ENCODE data around the gene NQO2. TPM values are rescaled to one million over a fixed set of nuclear protein-coding genes. Genes with fewer than 3 reads are reported as not detected.
"Not testable (repeated sequence)": the region's sequence is repeated elsewhere in the genome, so short reads cannot be mapped to it uniquely, and the experiment has no call there.

The NQO2 gene
- total RNA-seq, 1 donor from 2014 or later: 22.1 TPM

DNA sequence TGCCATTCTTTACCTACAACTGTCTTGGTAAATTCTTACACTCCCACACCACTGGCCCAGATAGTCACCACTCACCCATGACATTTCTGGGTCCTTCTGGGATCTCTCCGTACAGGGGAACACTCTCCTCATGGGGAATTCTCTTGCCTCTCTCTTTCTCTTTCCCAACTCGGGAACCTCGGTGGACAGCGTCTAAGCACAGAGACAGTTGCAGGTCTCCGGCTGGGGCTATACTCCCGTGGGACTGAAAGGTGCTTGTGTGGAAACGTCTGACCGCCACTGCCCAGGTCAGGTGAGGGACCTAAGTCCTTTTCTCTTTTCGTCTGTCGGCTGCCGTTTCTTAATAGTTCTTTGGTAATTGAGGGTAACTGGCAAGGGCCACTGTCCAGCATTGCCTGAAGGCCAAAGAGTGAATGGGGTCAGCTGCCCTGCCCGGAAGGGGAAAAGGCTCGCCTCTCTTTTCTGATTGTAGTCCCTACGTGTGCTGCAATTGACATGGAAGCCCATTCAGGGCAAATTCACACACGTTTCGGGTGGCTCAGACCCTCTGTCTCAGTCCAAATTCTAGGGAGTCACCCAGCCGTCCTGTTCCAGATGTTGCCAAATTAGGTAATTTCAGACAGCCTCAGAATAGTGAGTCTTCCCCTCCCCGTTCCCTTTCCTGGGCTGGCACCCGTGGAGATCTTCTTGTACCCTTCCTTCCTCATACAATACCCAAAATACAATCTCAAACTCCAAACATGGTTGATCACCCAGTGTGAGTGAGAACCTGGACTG, 37.4 kb downstream of the NQO2 start:
- DNase-seq (ENCODE audit: extremely low read depth, low read depth, low spot score): no peak

DNA sequence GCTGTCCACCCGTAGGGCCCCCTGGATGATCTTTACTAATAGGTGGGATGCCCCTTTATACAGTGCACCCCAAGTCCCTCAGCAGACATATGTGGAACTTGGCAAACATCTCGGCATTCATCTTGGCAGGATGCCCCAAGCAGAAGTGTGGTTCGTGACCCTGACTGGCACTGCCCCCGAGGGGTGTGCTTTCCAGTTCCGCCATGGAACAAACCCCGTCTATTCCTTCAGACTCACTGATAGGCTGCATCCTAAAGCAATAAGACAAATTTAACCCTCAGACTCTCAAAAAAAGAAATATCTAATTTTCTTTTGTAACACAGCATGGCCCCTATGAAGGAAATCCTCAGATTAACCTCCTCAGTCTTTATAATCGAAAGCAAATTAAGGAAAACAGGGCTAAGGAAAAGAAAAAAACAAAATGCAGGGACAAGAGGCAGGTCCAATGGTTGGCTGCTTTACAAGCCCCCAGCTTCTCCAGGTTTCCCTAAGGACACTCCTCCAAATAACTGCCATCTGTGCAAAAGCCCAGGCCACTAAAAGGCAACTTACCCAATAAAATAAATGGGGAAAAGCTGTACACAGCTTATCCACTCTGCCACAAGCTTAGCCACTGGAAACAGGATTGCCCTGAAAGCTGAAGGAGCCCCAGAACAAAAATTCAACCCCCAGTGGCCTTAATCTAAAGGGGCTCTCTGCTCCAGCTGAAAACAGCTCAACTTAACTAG, 38.1 kb downstream of the NQO2 start:
- no peak for DNase-seq (ENCODE audit: extremely low read depth, low read depth, low spot score)

DNA sequence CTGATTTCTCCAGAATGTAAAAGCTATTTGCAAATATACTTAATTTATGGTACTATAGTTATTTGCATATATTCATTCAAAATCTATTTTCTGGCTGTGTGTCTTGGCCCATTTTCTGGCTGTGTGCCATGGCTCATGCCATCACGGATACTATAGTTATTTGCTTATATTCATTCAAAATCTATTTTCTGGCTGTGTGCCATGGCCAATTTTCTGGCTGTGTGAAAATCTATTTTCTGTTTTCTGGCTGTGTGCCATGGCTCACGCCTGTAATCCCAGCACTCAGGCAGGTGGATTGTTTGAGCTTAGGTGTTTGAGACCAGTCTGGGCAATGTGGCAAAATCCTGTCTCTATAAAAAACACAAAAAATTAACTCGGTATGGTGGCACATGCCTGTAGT, 39.7 kb downstream of the NQO2 start:
- no peak for DNase-seq (ENCODE audit: extremely low read depth, low read depth, low spot score)

- DNase-seq (ENCODE audit: extremely low read depth, low read depth, low spot score): no peak
These were observed 41.5 kb downstream of the NQO2 start for GRCh38 chr6:3041147-3041546.

GRCh38 chr6:3041606-3042005, 41.9 kb downstream of the NQO2 start:
- no peak for DNase-seq (ENCODE audit: extremely low read depth, low read depth, low spot score)

GRCh38 chr6:3045369-3045768, 45.7 kb downstream of the NQO2 start:
- DNase-seq (ENCODE audit: extremely low read depth, low read depth, low spot score): no peak

DNA sequence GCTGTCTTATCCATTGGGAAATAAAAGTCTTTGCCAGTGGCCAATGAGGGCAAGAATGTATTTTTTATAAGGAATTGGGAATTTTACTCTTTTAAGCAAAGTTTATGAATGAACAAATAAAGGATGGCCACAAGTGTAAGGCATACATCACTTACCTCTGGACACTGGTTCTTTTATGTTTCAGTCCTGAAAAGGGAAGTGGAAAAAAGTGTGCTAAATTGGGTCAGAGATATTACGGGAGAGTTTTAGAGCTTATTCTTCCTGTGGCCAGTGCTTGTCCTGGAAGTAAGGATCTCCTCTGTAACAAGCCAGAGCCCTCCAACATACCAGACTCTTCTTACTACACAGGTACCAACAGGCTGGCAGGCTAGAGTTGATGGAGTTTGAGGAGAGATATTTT, 46.1 kb downstream of the NQO2 start:
- DNase-seq (ENCODE audit: extremely low read depth, low read depth, low spot score): no peak

- DNase-seq (ENCODE audit: extremely low read depth, low read depth, low spot score): no peak
These were observed 46.6 kb downstream of the NQO2 start for GRCh38 chr6:3046295-3046694.

GRCh38 chr6:3048009-3048408, 48.3 kb downstream of the NQO2 start:
- DNase-seq (ENCODE audit: extremely low read depth, low read depth, low spot score): not testable (repeated sequence)

- no peak for DNase-seq (ENCODE audit: extremely low read depth, low read depth, low spot score)
These were observed 53.0 kb downstream of the NQO2 start for GRCh38 chr6:3052481-3053230.

DNA sequence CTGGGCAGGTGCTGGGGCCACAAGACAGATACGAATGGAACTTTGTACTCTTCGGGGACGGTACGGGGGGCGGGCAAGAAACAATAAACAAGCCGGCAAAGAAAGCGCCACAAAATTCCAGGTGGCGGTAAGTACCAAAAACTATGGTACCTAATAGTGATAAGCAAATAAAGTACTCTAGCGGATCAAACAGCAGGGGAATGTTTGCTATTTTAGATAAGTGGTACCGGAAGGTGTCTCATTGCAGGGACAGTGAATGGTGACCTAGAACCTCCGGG, 53.5 kb downstream of the NQO2 start:
- no peak for DNase-seq (ENCODE audit: extremely low read depth, low read depth, low spot score)

DNA sequence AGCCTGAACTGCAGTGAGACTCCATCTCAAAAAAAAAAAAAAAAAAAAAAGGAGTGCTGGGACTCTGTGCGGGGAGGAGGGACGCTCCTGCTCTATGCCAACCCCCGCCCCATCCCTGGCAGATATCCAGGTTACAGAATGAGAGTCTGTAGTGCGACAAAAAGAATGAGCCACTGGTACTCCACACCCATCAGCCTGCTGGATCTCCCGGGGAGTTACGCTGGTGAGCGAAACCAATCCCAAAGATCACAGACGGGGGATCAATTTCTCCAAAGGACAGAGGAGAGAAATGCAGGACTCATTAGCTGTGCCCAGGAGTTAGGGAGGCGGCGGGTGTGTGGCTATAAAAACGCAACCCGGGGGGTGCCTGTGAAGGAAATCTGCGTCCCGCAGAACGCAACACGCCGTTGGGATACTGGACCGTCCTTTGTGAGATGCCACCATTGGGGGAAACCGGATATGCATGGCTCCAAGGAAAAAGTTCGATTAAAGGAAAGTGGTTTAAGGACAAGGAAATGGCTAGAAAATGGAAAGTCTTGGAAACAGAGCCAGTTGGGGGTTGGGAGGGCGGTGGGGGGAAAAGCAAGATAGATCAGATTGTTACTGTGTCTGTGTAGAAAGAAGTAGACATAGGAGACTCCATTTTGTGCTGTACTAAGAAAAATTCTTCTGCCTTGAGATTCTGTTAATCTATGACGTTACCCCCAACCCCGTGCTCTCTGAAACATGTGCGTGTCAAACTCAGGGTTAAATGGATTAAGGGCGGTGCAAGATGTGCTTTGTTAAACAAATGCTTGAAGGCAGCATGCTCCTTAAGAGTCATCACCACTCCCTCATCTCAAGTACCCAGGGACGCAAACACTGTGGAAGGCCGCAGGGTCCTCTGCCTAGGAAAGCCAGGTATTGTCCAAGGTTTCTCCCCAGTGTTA, 54.8 kb downstream of the NQO2 start:
- not testable (repeated sequence) for DNase-seq (ENCODE audit: extremely low read depth, low read depth, low spot score)

GRCh38 chr6:3055158-3055499, 55.4 kb downstream of the NQO2 start:
- DNase-seq (ENCODE audit: extremely low read depth, low read depth, low spot score): not testable (repeated sequence)

DNA sequence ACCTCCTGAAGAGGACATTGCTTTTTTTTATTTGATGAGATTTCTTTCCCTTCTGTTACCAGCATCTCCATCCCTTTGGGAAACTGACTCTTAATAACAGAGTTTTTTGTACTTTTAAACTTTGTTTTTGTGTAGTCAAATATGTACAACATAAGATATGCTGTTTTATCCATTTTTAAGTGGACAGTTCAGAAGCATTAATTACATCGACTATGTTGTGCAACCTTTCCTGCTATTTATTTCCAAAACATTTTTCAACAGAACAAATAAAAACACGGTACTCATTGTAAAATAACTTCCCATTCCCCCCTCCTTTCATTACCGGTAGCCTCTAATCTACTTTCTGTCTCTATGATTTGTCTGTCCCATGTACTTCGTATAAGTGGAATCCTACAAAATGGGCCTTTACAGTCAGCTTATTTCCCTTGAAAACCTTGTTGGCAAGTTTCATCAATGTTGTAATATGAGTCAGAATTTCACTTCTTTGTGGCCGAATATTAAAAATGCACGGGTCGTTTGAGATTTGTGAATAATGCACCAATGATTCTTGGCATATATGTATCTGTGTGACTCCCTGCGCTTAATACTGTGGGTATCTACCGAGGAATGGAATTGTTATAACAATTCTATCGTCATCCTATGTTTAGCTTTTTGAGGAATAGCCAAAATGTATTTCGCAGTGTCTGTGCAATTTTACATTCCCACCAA, 57.5 kb downstream of the NQO2 start:
- DNase-seq (ENCODE audit: extremely low read depth, low read depth, low spot score): no peak

GRCh38 chr6:3058957-3059356, 59.3 kb downstream of the NQO2 start:
- no peak for DNase-seq (ENCODE audit: extremely low read depth, low read depth, low spot score)

DNA sequence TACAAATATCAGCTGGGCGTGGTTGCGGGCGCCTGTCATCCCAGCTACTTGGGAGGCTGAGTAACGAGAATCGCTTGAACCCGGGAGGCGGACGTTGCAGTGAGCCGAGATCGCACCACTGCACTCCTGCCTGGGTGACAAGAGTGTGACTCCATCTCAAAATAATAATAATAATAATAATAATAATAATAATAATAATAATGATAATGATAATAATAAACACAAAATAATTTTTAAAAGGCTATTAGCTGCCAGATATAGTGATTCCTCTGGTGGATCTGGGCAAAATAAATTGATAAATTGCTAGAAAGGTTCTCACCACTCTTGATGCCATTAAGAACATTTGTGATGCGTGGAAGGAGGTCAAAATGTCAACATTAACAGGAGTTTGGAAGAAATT, 60.4 kb downstream of the NQO2 start:
- not testable (repeated sequence) for DNase-seq (ENCODE audit: extremely low read depth, low read depth, low spot score)

DNA sequence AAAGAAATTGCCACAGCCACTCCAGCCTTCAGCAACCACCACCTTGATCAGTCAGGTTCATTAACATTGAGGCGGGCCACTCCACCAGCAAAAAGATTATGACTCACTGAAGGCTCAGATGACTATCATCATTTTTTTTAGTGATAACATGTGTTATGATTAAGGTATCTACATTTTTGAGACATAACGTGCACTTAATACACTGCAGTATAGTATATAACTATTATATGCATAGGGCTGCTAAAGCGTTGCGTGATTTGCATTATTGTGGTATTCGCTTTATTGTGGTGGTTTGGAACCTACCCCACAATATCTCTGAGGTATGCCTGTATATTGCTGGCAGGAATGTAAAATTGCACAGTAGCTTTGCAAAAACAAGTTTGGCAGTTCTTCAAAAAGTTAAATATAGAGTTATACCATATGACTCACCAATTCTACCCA, 61.8 kb downstream of the NQO2 start:
- DNase-seq (ENCODE audit: extremely low read depth, low read depth, low spot score): no peak

GRCh38 chr6:3063340-3063732, 63.6 kb downstream of the NQO2 start:
- not testable (repeated sequence) for DNase-seq (ENCODE audit: extremely low read depth, low read depth, low spot score)

DNA sequence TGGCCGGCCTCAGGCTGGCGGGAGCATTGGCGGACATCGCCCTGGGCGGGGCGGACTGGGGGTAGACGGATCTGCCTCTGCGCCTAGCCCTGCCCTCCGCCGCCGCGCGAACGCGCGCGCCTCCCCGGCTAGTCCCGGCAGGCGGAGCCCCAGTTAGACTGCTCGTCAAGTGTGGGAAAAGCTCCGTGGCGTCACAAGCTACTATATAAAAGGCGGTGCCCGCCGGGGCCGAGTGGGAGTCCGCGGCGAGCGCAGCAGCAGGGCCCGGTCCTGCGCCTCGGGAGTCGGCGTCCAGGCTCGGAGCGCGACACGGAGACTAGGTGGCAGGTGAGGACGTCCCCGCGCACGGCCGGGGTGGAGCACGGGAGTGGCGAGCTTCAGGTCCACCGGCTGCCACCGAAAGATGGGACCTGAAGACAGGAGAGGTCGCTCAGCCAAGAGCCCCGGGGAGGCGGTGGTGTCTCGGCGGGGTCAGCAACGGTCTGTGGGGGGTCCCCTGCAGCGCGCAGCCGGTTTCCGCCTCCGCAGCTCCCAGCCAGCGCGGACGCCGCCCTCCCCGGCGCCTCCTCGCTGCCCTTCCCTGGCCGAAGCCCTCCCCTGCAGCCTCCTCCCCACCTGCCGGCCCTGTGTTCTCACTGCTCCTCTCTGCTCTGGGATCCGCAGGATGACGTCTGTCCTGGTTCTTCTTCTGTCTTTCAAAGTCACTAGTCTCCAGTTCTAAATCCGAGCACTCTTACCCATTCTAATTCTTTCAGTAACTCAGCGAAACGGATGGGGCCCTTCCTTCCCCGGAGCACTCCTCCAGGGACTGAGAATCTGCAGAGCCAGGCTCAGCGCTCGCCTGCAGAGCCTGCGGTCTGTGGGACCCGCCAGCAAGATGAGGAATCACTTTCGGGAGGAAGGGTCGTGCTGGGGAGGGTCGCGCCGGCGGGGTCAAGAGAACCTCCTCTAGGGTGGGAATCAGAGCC, 64.3 kb downstream of the NQO2 start:
- no peak for DNase-seq (ENCODE audit: extremely low read depth, low read depth, low spot score)

All from glomerular endothelial cell (primary cell).